HG03342 (cell line): ENCODE results near the gene NAT8.
"Not testable (repeated sequence)": the region's sequence is repeated elsewhere in the genome, so short reads cannot be mapped to it uniquely, and the experiment has no call there.

Experiments
- ATAC-seq: cut with Tn5 transposase; IDR thresholded peaks from one replicate; pipeline ENCODE4 v1.9.1; 2021; ENCODE audit warnings: mild to moderate bottlenecking, moderate library complexity; ENCODE audit not compliant: unreplicated experiment

Gene NAT8

DNA sequence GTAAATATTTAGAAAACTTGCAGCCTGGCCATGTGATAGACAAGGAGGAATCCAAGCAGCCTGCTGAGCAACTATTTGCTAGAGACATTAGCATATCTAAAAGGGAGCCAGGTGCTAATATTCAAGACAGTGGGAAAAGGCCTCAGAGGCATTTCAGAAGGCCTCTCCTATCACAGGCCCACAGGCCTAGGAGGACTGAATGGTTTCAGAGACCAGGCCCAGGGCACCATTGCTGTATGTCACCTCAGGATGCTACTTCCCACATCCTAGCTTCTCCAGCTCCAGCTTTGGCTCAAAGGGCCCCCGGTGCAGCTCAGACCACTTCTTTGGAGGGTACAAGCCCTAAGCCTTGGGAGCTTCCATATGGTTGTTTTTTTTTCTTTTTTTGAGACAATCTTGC is 3.8 kb downstream of the NAT8 start:
- no peak for ATAC-seq

DNA sequence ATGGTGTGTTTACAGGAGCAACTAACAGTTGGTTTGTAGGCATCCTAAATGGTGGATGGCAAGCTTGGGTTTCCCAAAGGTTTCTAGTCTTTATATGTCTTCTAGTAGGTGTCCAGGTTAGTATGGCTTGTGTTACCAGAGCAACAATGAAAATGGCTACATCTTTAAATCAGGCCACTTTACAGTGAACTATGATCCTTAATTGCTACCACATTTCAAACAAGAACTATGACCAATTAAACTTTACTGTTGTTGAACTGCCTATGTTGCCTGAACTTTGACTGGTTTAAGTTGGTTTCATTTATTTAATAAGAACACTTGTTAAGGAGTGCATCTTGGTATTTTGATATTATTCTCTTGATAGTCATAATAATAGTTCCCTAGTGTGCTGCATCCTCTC is 5.2 kb downstream of the NAT8 start:
- ATAC-seq: not testable (repeated sequence)

GRCh38 chr2:73630662-73631266 is 11.5 kb downstream of the NAT8 start:
- peak; percentile 73 for ATAC-seq

- ATAC-seq: peak; percentile 59
Measured at GRCh38 chr2:73628493-73628892, 13.7 kb downstream of the NAT8 start.

DNA sequence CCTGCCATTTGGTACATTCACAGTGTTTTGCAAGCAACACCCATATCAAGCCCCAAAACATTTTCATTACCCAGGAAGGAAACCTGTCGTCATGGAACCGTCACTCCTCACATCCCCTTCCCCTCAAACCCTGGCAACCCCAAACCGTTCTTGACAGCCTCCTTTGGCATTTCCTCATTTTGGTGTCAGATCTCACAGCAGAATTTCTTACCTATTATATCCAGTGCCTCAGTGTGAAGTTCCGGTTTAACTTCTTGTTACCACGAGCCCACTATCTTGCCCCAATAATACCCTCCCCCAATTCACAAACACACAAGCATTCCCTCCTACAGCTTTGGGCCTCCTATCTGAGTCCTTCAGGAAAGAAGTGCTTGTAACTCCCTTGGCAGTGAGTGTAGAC is 16.0 kb downstream of the NAT8 start:
- ATAC-seq: not testable (repeated sequence)

DNA sequence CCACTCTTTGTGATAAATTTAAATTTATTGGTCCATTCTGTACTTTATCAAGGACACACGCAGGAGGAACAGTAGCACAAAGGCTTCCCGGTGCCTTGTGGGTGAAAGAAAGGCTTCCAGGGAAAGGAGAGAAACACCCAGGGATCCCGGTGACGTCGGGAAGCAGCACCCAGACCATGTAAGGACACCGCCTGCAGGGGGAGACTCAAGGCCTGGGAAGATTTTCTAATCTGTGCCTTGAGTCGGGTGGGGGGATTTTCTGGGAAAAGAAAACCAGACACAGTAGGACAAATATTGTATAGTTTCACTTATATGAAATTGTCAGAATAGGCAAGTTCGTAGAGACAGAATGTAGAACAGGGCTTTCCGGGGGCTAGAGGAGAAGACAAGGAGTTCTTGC is 17.6 kb downstream of the NAT8 start:
- ATAC-seq: not testable (repeated sequence)

DNA sequence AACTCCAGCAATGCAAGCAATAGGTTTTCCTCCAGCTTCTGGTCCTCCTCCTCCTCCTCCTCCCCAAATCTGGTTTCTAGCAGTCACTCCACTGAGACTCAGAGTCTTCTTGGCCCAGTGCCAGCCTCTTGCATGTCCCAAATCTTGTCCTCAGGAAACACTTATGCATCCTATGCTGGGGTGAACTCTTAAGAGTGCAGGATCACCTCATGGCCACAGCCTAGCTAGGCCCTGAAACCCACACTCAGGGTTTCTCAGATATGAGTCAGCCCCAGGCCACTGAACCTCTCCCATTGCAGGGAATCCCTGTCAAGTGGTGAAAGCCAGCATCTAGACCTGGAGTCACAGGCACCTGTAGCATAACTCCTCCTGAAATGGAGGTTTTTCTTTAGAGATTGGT is 18.2 kb downstream of the NAT8 start:
- ATAC-seq: not testable (repeated sequence)

DNA sequence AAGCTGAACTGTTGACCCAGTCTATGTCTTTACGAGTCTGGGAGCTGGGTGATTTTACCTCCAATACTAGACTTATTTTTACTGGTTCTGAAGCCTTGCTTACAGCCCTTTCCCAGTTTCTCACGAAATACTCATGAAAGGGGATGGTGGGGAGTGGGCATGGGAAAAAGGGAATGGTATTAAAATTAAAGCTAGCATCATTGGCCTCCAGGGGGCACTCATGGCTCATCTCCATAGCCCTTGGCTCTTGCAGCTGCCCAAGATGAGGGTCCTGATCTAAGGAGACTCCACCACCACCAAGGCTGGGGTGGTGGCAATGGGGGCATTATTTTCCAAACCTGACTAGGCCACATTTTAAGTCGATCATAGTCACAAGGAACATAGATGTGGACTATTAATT is 22.3 kb downstream of the NAT8 start:
- ATAC-seq: not testable (repeated sequence)

- ATAC-seq: no peak
Measured at GRCh38 chr2:73614997-73615396, 27.2 kb downstream of the NAT8 start.

DNA sequence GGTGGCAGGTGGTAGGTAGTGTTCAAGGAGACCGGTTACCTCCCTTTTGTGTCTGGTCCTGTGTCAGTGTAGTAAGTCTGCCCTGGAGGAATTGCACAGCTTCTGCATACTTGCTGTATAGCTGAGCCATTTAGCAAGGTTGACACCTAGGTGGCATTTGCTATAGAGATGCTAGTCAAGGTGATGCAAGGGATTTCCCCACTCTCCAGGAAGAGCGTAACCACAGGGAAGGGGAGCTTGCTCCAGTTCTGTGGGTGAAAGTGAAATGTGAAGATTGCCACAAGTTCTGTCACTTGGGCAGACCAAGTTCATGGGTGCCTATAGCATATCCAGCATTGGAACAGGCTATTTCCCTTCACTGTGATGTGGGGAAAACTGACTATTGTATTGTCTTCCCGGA is 28.1 kb downstream of the NAT8 start:
- ATAC-seq: no peak

GRCh38 chr2:73611867-73612266 is 30.4 kb downstream of the NAT8 start:
- no peak for ATAC-seq

DNA sequence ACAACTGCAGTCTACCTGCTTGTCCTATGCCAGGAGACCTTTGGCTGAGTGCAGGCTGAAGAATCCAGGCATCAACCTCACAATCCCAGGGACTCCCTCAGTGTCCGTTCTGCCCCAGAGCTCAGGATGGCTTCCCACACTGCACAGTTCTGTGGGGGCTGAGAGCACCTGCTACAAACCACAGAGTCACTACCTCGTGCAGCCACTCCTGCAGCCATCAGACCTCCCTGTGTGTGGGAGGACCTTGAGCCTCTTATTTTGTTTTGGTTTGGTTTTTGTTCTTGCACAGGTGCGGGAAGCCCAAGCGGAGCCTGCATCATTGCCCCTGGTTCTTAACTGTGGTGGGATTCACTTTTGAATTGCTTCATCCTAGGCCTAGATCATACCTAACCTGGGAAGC is 31.0 kb downstream of the NAT8 start:
- no peak for ATAC-seq

DNA sequence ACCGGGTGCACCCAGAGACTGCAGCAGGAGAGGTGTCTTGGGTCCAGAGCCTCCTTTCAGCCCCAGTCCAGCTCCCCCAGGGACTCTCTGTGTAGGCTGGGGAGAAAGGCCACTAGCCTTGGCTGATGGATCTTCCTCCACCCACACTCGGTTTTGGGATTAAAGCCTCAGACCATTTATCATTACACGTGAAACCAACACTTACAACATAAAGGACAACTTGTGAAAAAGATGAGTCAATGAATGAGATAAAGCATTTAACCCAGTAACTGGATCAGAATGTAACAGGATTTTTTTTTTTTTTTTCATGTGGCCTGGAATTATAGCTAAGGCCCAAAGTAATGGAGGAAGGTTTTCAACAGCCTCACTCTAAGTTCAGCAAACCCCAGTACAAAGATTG is 32.1 kb downstream of the NAT8 start:
- ATAC-seq: no peak

DNA sequence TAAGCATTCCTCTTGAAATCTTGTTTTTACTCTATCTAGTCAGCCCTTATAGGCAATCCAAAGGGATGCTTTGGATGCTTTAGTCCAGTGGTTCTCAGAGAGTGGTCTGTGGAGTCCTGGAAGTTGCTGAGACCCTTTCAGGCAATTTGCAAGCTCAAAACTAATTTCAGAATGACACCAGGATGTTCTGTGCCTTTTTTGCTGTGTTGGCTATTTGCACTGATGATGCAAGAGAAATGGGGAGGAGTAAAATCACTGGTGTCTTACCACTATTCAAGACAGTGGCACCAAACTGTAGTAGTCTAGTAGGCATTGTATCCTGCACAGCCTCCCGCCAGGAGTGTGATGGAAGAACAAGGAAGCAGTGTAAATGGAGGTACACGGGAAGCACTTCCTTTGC is 37.6 kb downstream of the NAT8 start:
- ATAC-seq: not testable (repeated sequence)

- ATAC-seq: peak; percentile 83
Measured at GRCh38 chr2:73603099-73603588, 39.1 kb downstream of the NAT8 start.

DNA sequence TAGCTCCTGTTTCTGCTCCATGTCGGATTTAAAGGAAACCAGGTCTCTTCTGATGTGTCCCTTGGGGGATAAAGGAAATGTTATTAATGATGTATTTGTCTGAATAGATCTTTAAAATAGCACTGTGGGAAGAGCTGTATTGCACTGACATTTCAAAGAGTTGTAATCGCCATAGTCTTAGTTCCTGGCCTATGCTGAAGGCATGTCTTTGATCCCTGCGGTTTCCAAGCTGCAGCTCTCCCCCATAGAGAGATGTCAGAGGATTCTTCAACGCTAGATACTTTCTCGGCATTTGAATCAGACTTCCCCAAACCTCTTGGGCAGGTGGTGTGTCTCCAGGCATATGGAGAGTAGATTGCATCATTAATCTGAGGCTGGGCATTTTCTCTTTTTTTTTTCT is 40.4 kb downstream of the NAT8 start:
- no peak for ATAC-seq

DNA sequence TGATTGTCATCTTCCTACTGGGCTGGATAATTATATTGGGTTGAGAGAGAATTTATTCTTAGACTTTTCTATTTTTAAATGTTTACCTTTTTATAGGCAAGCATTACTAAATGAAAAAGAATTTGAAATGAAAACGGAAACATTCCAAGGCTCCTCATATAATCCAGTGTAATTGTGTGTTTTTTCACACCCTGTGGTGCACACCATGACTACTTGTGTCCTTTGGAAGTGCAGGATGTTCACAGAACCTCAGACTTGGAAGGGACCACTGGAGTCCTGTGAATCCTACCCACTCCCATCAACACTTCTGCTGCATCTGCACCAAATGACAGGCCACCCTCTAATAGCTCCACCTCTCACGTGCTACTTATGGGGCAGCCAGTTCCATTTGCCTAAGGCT is 48.0 kb downstream of the NAT8 start:
- ATAC-seq: no peak

DNA sequence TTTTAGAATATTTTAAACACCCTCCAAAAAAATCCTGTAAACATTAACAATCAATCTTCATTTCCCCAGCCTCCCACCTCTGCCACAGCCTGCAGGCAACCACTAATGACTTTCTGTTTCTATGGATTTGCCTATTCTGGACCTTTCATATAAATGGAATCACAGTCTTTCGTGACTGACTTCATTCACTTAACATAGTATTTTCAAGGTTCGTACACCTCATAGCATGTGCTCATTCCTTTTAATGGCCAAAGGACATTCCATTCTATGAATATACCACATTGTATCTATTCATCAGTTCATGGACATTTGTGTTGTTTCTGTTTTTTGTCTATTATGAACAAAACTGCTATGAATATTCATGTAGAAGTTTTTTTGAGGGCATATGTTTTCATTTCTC is 48.5 kb downstream of the NAT8 start:
- no peak for ATAC-seq
